Measurements from ENCODE around the gene CHID1.

The CHID1 gene

DNA sequence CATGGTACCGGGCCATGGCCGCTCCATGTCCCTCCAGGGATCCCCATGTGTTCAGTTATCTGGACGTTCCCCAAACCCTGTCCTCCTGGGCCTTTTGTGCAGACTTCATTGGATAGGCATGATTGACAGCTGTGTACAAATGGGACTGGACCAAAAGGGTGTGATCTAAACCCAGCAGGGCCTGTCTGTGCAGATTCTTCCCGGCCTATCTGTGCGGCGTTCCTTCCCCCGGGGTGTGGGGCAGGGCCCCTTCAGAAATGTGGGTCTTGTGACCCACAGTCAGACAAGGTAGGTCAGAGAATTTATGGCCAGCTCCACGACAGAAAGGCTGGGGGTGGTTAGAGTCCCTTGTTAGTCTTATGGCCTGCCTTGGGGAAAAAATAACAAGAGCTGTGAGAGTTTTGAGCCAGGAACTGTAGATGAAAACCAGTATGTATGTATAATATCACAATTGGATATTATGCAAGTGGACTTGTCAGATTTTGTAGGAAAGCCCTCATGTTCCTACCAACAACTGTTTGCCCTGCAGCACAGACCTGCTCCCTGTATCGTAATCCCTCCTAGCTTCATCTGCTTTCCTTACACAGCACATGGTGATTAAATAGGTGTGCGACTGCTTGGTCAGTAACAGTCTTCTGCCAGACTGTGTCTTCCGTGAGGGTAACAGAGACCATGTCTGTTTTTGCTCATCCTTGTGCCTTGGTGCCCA is 46.8 kb upstream of the CHID1 start:
- Histone ChIP-seq H3K27ac (ENCODE audit: low read depth, low read length) (peak overlapping the region; percentile 90), H2AFZ (ENCODE audit: insufficient read depth, low read length, poor library complexity) (no peak overlapping the region), H3K79me1 (ENCODE audit: low read length) (peaks cover 25% of the 10 kb centered on the region), H4K91ac (ENCODE audit: low read depth, low read length) (peak overlapping the region; percentile 54), H3K9ac (ENCODE audit: low read length) (peak overlapping the region; percentile 5), H3K36me3 (ENCODE audit: control insufficient read depth in 1 of 2, insufficient read depth in 2 of 2, low read length in 2 of 2) (peaks cover 10 to 13% of the 10 kb centered on the region in 2 experiments), H3K14ac (ENCODE audit: low read length) (peak overlapping the region; percentile 20), H3K4me3 (ENCODE audit: low read depth, low read length) (no peak overlapping the region), H4K8ac (ENCODE audit: low read depth, low read length) (peak overlapping the region; percentile 13), H3K18ac (ENCODE audit: low read length) (peak overlapping the region; percentile 48), H2BK5ac (ENCODE audit: low read depth, low read length, poor library complexity) (peak overlapping the region; percentile 37), H3K23ac (ENCODE audit: low read length) (no peak overlapping the region), H3K79me2 (ENCODE audit: control insufficient read depth, insufficient read depth, low read length, poor library complexity) (peaks cover 12% of the 10 kb centered on the region), H2BK120ac (ENCODE audit: insufficient read depth, low read length, poor library complexity) (peak overlapping the region; percentile 35), H3K4ac (ENCODE audit: low read depth, low read length) (no peak overlapping the region), H2BK12ac (ENCODE audit: low read length) (peak overlapping the region; percentile 1), H4K12ac (ENCODE audit: low read depth, low read length) (no peak overlapping the region), H3K27me3 (ENCODE audit: insufficient read depth, low read length) (no peaks in the 10 kb centered on the region), H2AK5ac (ENCODE audit: low read length) (peak overlapping the region; percentile 12), H3K9me3 (ENCODE audit: insufficient read depth, low read depth, low read length) (no peaks in the 10 kb centered on the region), H3K4me1 (ENCODE audit: control insufficient read depth in 1 of 2, insufficient read depth in 2 of 2, low read length in 2 of 2) (peaks cover 42 to 49% of the 10 kb centered on the region in 2 experiments), H3K4me2 (ENCODE audit: low read length) (peak overlapping the region; percentile 31)
- no CpG with 5 or more reads among the region's 11 CpGs for WGBS (ENCODE audit: extremely low coverage, insufficient coverage, insufficient read length)
- peak; percentile 88 to 90 for DNase-seq

DNA sequence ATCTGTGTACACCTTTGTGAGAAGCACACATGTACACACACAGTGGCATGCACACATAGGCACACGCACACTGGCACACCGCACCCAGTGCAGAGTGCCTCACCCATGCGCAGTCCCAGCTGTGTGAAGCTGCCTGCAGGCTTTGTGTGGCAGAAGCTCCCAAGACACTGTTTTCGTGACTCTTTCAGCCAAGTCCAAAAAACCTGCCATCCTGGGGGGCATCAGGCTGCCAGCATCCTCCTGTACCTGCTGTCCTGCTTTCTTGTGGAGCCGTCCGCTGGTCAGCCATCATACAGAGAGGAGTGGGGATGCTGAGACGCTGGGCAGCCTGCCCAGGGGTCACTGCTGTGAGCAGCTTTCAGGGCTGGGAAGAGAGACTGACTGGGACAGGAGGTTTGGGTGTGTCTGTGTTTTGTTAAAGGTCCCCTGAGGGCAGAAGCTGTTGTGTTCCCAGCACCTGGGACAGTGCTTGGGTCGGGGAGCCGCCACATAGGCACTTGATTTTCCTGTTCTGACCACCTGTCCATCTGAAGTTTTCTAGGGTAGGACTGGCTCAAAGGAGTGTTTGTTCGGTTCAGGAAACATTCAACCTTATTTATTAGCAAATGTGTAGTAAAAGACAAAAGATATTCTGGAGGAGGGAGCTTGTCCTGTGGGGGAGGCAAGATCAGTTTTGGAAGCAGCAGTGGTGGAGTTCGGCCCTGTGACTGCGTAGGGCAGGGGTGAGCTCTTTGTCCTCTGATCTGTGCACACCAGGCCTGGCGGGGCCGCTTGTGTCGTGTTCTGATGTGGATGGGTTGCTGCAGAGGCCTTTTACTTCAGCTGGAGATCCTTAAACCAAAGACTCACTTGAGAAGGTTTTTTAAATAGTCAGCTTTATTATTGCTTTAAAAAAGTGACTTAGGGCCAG is 44.8 kb upstream of the CHID1 start:
- H3K9me3 ChIP-seq (ENCODE audit: insufficient read depth, low read depth, low read length), result no peaks in the 10 kb centered on the region
- no peak overlapping the region for H2BK120ac ChIP-seq (ENCODE audit: insufficient read depth, low read length, poor library complexity)
- no peak overlapping the region for H4K12ac ChIP-seq (ENCODE audit: low read depth, low read length)
- H3K79me2 ChIP-seq (ENCODE audit: control insufficient read depth, insufficient read depth, low read length, poor library complexity), result peaks cover 12% of the 10 kb centered on the region
- peak overlapping the region; percentile 51 for H4K8ac ChIP-seq (ENCODE audit: low read depth, low read length)
- H2AK5ac ChIP-seq (ENCODE audit: low read length), result peak overlapping the region; percentile 89
- no peaks in the 10 kb centered on the region for H3K27me3 ChIP-seq (ENCODE audit: insufficient read depth, low read length)
- H2AFZ ChIP-seq (ENCODE audit: insufficient read depth, low read length, poor library complexity), result no peak overlapping the region
- H3K79me1 ChIP-seq (ENCODE audit: low read length), result peaks cover 28% of the 10 kb centered on the region
- no CpG with 5 or more reads among the region's 15 CpGs for WGBS (ENCODE audit: extremely low coverage, insufficient coverage, insufficient read length)
- H3K14ac ChIP-seq (ENCODE audit: low read length), result peak overlapping the region; percentile 58
- H3K36me3 ChIP-seq (ENCODE audit: control insufficient read depth in 1 of 2, insufficient read depth in 2 of 2, low read length in 2 of 2), result peaks cover 2 to 5% of the 10 kb centered on the region in 2 experiments
- H3K4me2 ChIP-seq (ENCODE audit: low read length), result peak overlapping the region; percentile 50
- H3K9ac ChIP-seq (ENCODE audit: low read length), result no peak overlapping the region
- H3K4me3 ChIP-seq (ENCODE audit: low read depth, low read length), result no peak overlapping the region
- H3K18ac ChIP-seq (ENCODE audit: low read length), result peak overlapping the region; percentile 16
- H4K91ac ChIP-seq (ENCODE audit: low read depth, low read length), result peak overlapping the region; percentile 72
- peak; percentile 79 to 92 for DNase-seq
- H2BK5ac ChIP-seq (ENCODE audit: low read depth, low read length, poor library complexity), result peak overlapping the region; percentile 61
- no peak overlapping the region for H3K4ac ChIP-seq (ENCODE audit: low read depth, low read length)
- H3K23ac ChIP-seq (ENCODE audit: low read length), result no peak overlapping the region
- peak overlapping the region; percentile 51 for H2BK12ac ChIP-seq (ENCODE audit: low read length)
- H3K27ac ChIP-seq (ENCODE audit: low read depth, low read length), result peak overlapping the region; percentile 83
- peaks cover 44 to 54% of the 10 kb centered on the region in 2 experiments for H3K4me1 ChIP-seq (ENCODE audit: control insufficient read depth in 1 of 2, insufficient read depth in 2 of 2, low read length in 2 of 2)

DNA sequence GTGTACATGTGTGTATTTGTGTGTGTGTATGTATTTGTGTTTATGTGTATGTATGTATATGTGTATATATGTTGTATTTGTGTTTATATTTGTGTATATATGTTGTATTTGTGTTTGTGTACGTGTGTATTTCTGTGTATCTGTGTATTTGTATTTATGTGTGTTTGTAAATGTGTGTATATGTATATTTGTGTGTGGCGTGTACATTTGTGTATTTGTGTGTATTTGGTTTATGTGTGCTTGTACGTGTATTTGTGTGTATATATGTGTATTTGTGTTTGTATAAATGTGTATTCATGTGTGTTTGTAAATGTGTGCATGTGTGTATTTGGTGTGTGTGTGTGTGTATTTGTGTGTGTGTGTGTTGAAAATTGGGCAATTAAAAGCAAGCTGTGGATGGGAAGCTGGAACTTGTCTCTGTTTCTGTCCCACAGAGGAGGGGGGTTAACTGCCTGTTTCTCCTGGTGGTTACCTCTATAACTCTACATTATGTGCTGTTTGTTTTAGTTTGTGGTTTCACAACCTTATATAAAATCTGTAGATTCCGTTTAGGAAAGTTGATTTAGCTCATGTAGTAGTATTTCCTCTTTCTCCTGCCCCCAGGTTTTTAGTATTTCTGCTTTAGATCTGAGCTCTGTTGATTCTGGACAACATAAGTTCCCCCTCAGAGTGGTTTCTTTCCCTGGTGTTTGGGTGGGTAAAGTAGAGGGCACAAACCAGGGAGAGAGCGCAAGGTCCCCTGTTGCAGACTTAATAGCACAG is 44.0 kb upstream of the CHID1 start:
- Histone ChIP-seq H4K12ac (ENCODE audit: low read depth, low read length) (no peak overlapping the region), H3K79me2 (ENCODE audit: control insufficient read depth, insufficient read depth, low read length, poor library complexity) (peaks cover 12% of the 10 kb centered on the region), H3K9me3 (ENCODE audit: insufficient read depth, low read depth, low read length) (no peaks in the 10 kb centered on the region), H2BK12ac (ENCODE audit: low read length) (peak overlapping the region; percentile 33), H3K18ac (ENCODE audit: low read length) (peak overlapping the region; percentile 16), H3K4me3 (ENCODE audit: low read depth, low read length) (no peak overlapping the region), H2AFZ (ENCODE audit: insufficient read depth, low read length, poor library complexity) (no peak overlapping the region), H3K23ac (ENCODE audit: low read length) (no peak overlapping the region), H3K4ac (ENCODE audit: low read depth, low read length) (no peak overlapping the region), H3K79me1 (ENCODE audit: low read length) (peaks cover 28% of the 10 kb centered on the region), H3K27me3 (ENCODE audit: insufficient read depth, low read length) (no peaks in the 10 kb centered on the region), H3K36me3 (ENCODE audit: control insufficient read depth in 1 of 2, insufficient read depth in 2 of 2, low read length in 2 of 2) (peaks cover 0 to under 1% of the 10 kb centered on the region in 2 experiments), H3K9ac (ENCODE audit: low read length) (no peak overlapping the region), H2BK120ac (ENCODE audit: insufficient read depth, low read length, poor library complexity) (no peak overlapping the region), H4K8ac (ENCODE audit: low read depth, low read length) (no peak overlapping the region), H3K4me1 (ENCODE audit: control insufficient read depth in 1 of 2, insufficient read depth in 2 of 2, low read length in 2 of 2) (peaks cover 44 to 52% of the 10 kb centered on the region in 2 experiments), H2BK5ac (ENCODE audit: low read depth, low read length, poor library complexity) (peak overlapping the region; percentile 4), H2AK5ac (ENCODE audit: low read length) (peak overlapping the region; percentile 89), H3K27ac (ENCODE audit: low read depth, low read length) (peak overlapping the region; percentile 65), H3K4me2 (ENCODE audit: low read length) (peak overlapping the region; percentile 50), H4K91ac (ENCODE audit: low read depth, low read length) (peak overlapping the region; percentile 9), H3K14ac (ENCODE audit: low read length) (peak overlapping the region; percentile 6)
- 100% methylated on average over 3 of the region's 5 CpGs for WGBS (ENCODE audit: extremely low coverage, insufficient coverage, insufficient read length)
- no peak for DNase-seq

DNA sequence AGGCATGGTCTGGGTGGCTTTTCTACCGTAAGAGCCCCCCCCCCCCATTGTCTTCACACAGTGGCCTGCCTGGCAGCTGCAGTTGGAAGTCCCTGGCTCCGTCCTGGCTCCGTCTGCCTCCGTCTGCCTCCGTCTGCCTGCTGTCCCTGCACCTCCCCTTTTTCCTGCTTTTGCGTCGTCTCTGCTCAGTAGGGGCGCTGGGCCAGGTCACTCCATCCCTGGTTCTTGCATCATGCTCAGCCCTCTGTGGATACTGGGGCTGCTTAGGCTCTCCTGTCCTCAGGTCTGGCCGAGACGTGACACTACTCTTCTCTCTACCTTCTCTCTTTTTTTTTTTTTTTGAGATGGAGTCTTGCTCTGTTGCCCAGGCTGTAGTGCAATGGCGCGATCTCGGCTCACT is 42.9 kb upstream of the CHID1 start:
- peak overlapping the region; percentile 67 for H3K4ac ChIP-seq (ENCODE audit: low read depth, low read length)
- no CpG with 5 or more reads among the region's 13 CpGs for WGBS (ENCODE audit: extremely low coverage, insufficient coverage, insufficient read length)
- peak overlapping the region; percentile 61 for H2BK12ac ChIP-seq (ENCODE audit: low read length)
- H4K12ac ChIP-seq (ENCODE audit: low read depth, low read length), result no peak overlapping the region
- peak overlapping the region; percentile 93 for H3K18ac ChIP-seq (ENCODE audit: low read length)
- H3K4me2 ChIP-seq (ENCODE audit: low read length), result no peak overlapping the region
- no peak overlapping the region for H2AK5ac ChIP-seq (ENCODE audit: low read length)
- no peak overlapping the region for H2BK120ac ChIP-seq (ENCODE audit: insufficient read depth, low read length, poor library complexity)
- no peak for DNase-seq
- H3K14ac ChIP-seq (ENCODE audit: low read length), result peak overlapping the region; percentile 60
- peaks cover 39 to 46% of the 10 kb centered on the region in 2 experiments for H3K4me1 ChIP-seq (ENCODE audit: control insufficient read depth in 1 of 2, insufficient read depth in 2 of 2, low read length in 2 of 2)
- H3K23ac ChIP-seq (ENCODE audit: low read length), result no peak overlapping the region
- peaks cover 3% of the 10 kb centered on the region in 2 experiments for H3K36me3 ChIP-seq (ENCODE audit: control insufficient read depth in 1 of 2, insufficient read depth in 2 of 2, low read length in 2 of 2)
- H3K9ac ChIP-seq (ENCODE audit: low read length), result no peak overlapping the region
- H3K27me3 ChIP-seq (ENCODE audit: insufficient read depth, low read length), result no peaks in the 10 kb centered on the region
- no peaks in the 10 kb centered on the region for H3K9me3 ChIP-seq (ENCODE audit: insufficient read depth, low read depth, low read length)
- H4K8ac ChIP-seq (ENCODE audit: low read depth, low read length), result peak overlapping the region; percentile 34
- H3K4me3 ChIP-seq (ENCODE audit: low read depth, low read length), result no peak overlapping the region
- peaks cover 26% of the 10 kb centered on the region for H3K79me1 ChIP-seq (ENCODE audit: low read length)
- no peak overlapping the region for H2BK5ac ChIP-seq (ENCODE audit: low read depth, low read length, poor library complexity)
- H2AFZ ChIP-seq (ENCODE audit: insufficient read depth, low read length, poor library complexity), result no peak overlapping the region
- H4K91ac ChIP-seq (ENCODE audit: low read depth, low read length), result no peak overlapping the region
- no peak overlapping the region for H3K27ac ChIP-seq (ENCODE audit: low read depth, low read length)
- peaks cover 10% of the 10 kb centered on the region for H3K79me2 ChIP-seq (ENCODE audit: control insufficient read depth, insufficient read depth, low read length, poor library complexity)
